GM21737 (cell line): Measurements from ENCODE around the gene RAD23A.
A peak's percentile ranks its signal among the peaks of the same experiment; 100 is the strongest.
"Not testable (repeated sequence)": the region's sequence is repeated elsewhere in the genome, so short reads cannot be mapped to it uniquely, and the experiment has no call there.

Experiments used
- ATAC-seq: cut with Tn5 transposase; IDR thresholded peaks from one replicate; pipeline ENCODE4 v1.9.1; 2021; ENCODE audit warnings: mild to moderate bottlenecking, moderate library complexity; ENCODE audit not compliant: unreplicated experiment

Gene RAD23A

DNA sequence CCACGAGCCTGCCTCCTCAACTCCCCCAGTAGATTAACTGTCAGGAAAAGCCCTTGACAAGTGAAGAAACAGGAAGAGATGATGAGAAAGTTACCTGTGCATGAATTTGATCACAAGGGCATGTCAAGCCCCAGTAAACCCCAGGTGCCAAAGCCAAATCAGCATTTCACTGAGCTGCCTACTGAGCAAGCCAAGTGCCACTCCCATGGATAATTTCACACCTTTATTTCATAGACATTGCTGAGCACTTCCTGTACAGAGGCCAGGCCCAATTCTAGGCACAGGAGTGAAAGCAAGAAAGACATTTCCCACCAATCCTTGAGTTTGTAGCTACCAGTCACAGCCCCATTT is 8.9 kb downstream of the RAD23A start:
- ATAC-seq = no peak

DNA sequence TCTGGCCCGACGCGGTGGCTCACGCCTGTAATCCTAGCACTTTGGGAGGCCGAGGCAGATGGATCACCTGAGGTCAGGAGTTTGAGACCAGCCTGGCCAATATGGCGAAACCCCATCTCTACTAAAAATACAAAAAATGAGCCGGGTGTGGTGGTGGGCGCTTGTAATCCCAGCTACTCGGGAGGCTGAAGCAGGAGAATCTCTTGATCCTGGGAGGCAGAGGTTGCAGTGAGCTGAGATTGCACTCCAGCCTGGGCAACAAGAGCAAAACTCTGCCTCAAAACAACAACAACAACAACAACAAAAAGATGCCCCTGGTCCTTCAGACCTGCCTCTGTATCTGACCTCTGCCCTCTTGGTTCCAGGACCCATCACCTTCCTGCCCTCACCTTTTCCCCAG is 9.9 kb downstream of the RAD23A start:
- not testable (repeated sequence) for ATAC-seq

DNA sequence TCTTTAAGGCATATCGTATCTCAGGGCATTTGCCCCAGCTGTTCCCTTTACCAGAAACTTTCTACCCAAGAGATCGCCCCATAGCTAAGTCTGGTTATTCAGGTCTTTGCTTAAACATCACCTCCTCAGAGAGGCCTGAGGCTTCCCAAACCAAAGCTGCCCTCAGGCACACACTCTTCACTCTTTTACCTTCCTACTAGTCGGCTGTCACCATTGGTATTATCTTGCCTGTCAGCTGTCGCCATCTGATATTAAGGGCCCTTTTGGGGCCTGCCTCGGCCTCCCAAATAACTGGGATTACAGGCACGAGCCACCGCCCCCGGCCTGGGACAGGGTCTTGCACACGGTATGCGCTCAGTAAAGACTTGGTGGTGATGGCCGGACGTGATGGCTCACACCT is 10.3 kb downstream of the RAD23A start:
- ATAC-seq = no peak

DNA sequence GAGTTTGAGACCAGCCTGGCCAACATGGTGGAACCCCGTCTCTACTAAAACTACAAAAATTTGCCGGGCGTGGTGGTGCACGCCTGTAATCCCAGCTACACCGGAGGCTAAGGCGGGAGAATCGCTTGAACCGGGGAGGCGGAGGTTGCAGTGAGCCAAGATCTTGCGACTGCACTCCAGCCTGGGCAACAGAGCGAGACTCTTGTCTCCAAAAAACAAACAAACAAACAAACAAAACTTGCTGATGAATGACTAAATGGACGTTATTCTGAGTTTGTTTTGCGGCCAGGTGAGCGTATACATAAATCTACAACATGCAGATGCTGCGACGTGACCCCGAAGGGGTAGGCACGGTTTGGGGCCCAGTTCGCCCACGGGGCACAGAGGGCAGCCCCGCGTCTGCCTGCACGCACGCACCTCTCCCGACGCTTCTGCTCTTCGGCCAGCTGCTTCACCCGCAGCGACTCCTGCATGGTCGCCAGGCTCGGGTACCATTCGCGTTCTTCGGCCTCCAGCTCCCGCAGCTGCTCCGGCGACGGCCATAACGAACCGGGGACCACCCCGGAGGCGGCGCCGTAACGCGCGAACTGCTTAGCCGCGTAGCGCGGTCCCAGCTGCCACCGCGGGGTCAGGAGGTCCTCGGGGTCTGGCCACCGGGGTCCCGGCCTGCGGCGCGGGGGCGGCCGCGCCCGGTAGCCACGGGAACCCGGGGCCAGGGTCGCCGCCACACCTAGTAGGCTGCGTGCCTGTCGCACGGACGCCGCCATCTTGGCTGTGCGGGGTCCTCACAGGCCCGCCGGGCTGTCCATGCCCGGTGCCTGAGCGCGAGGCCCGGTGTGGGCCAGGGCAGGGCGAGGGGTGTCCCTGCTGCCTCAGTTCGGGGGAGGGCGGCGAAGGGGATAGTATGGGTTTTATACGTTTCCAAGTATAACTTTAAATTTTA is 11.1 kb downstream of the RAD23A start, which contains the start of gene GADD45GIP1:
GADD45GIP1 (minus strand) TSS at position 778 of the 943 bp plus-strand sequence; CDS start at position 767, 11 bp downstream.
- ATAC-seq = peak; percentile 60

DNA sequence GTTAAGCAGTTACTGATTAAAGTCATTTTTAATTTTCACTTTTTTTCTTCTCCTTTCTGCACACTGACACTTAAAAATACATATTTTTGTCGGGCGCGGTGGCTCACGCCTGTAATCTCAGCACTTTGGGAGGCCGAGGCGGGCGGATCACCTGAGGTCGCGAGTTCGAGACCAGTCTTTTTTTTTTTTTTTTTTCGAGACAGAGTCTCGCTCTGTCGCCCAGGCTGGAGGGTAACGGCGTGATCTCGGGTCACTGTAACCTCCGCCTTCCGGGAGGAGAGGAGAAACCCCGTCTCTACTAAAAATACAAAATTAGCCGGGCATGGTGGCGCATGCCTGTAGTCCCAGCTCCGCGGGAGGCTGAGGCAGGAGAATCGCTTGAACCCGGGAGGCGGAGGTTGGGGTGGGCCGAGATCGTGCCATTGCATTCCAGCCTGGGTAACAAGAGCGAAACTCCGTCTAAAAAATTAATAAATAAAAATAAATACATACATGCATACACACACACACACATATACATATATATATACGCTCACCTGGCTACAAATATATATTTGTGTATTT is 11.8 kb downstream of the RAD23A start:
- peak; percentile 4 for ATAC-seq

DNA sequence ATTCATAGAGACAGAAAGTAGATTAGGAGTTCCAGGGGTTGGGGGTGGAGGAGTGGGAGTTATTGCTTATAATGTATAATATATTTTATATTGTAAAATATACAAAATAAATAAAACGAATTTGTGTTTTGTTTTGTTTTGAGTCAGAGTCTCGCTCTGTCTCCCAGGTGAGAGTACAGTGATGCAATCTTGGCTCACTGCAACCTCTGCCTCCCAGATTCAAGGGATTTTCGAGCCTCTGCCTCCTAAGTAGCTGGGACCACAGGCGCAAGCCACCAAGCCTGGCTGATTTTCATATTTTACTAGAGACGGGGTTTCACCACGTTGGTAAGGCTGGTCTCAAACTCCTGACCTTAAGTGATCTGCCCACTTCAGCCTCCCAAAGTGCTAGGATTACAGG is 13.8 kb downstream of the RAD23A start:
- no peak for ATAC-seq

DNA sequence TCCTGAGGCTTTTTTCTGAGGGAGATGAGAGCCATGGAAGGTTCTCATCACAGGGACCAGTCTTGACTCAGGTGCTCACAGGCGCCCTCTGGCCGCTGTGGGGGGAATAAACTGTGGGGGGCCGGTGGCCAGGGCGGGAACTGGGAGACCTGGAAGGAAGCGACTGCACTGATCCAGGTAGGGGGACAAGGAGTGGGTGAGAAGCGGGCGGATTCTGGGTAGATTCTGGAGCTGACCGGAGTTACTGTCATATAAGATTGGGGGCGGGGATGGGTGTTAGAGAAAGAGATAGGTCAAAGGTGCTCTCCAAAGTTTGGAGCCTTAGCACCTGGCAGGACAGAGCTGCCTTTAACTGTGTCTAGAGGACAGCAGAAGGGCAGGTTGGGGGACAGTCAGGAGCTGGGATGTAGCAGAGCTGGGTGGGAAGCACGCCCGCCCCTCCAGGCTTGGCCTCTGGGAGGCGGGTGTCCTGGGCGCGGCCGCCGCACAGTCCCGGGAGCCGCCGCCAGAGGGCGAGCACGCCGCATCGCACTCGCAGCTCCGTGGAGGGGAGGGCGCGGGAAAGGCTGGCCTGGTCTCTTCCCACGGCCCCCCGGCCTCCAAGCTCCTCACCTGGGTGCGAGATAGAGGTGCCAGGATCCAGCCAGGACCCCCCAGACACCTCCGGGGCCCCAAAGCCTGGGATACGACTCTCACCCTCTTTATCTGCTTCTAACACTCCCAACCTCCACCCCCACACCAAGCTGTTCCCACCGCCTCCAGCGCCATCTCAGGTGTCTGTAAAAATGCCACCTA is 19.6 kb downstream of the RAD23A start:
- no peak for ATAC-seq

DNA sequence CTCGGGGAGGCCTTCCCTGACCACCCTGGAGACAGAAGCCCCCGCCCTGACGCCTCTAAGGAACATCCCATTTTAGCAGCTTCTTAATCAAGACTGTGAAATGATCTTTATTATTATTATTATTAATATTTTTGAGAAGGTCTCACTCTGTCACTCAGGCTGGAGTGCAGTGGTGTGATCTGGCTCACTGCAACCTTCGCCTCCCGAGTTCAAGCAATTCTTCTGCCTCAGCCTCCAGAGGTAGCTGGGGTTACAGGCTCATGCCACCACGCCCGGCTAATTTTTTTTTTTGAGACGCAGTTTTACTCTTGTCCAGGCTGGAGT is 20.1 kb downstream of the RAD23A start:
- no peak for ATAC-seq

DNA sequence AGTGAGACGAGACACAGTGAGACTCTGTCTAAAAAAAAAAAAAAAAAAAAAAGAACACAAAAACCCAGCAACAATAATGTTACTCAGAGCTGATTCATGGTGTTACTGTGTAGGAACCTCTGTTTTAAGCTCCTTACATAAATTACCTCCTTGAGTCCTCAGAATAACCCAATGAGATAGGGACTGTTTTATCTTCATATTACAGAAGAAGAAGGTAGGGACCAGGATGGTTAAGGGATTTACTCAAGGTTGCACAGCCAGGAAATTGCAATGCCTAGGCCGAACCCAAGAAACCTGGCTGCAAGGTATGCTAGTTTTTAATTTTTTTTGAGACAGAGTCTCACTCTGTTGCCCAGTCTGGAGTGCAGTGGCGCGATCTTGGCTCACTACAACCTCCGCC is 22.2 kb downstream of the RAD23A start:
- ATAC-seq = no peak

DNA sequence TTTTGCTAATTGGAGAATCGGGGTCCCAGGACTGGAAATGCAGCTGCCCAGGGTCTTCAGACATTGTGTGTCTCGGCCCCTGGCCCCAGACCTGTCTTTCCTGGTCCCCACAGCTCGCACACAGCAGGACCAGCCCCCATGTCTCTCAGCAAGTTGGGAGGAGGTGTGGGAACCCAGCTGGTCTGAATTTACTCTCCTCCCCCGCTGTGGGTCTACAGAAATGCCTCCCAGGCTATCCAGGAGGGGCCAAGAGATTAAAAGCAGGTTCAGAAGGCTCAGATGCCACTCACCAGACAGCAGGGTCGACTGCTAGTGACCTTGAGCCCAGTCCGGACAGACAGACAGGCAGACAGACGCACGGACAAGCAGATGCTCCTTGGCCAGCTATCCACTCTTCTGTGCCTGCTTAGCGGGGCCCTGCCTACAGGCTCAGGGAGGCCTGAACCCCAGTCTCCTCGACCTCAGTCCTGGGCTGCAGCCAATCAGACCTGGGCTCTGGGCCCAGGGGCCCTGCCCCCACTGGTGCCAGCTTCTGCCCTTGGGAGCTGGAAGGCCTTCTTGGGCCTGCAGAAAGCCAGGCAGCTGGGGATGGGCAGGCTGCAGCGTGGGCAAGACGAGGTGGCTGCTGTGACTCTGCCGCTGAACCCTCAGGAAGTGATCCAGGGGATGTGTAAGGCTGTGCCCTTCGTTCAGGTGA is 23.8 kb downstream of the RAD23A start, which contains the start of gene DAND5:
DAND5 (plus strand) TSS at position 285 of the 697 bp plus-strand sequence; CDS start at position 370, 85 bp downstream.
- ATAC-seq = no peak

DNA sequence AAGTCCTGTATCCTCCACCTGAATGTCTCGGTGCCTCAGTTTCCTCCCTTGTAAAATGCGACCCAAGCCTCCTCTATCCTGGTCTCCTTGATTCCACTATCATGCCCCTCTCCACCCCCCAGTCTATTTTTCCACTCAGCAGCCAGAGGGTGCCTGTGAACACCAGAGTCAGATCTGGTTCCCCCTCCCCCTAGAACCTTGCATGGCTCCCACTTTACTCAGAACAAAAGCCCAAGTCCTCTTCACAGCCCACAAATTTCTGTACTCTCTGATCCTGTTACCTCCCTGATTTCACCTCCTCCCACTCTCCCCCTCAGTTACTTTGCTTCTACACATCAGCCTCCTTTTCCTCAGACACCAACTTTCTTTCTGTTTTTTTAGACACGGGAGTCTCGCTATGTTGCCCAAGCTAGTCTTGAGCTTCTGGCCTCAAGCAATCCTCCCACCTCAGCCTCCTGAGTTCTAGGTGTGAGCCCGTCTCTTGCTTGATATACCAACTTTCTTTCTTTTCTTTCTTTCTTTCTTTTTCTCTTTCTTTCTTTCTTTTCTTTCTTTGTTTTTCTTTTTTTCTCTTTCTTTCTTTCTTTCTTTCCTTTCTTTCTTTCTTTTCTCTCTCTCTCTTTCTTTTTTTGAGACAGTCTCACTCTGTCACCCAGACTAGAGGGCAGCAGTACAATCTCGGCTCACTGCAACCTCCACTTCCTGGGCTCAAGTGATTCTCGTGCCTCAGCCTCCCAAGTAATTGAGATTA is 24.6 kb downstream of the RAD23A start:
- ATAC-seq = no peak

DNA sequence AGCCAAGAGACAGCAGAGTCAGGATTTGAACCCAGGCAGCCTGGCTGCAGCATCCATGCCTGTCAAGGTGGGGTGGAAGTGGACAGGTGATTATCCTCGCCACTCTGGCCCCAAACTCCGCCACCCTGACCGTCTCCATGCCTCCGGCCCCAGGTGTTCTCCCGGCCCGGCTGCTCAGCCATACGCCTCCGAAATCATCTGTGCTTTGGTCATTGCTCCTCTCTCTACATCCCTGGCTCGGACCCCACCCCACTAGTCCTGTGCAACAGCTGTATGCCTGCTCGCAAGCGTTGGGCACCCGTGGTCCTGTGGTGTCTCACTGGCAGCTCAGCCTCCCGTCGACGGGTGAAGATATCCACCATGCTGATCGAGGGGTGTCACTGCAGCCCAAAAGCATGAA is 27.6 kb downstream of the RAD23A start:
- ATAC-seq = no peak

DNA sequence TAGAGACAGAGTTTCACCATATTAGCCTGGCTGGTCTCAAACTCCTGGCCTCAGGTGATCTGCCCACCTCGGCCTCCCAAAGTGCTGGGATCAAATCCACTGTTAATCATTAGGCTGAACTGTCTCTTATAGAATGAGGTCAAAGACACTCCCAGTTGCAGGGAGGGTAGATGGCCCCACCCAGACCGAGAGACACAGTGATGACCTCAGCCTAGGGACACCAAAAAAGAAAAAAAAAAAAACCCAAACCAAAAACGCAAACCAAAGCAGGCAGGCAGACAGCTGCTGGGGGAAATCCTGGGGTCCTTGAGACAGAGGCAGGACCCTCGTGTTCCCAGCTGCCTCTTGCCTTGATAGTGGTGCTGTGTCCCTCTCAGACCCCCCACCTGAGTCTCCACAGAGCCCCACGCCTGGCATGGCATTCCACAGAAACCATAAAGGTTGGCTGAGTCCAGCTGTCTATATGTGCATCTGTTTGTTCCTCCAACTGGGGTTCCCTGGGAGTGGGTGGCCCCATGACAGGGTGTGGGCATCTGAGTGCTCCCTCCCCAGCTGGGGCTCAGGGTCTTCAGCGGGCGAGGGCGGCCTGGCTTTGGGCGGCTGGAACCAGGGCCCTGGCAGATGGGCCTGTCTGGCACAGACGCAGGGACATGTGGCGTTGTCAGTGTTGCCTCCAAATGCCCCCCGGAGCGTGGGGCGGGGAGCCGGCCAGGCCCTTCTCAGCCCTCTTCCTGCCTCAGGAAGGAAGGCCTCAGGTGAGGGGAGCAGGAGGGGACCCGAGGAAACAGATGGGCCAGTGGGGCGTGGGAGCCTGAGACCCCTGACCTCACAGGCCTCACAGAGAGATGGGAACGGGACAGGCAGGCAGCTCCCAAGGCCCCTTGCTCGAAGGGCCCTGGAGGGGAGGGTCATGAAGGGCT is 28.9 kb downstream of the RAD23A start:
- no peak for ATAC-seq

DNA sequence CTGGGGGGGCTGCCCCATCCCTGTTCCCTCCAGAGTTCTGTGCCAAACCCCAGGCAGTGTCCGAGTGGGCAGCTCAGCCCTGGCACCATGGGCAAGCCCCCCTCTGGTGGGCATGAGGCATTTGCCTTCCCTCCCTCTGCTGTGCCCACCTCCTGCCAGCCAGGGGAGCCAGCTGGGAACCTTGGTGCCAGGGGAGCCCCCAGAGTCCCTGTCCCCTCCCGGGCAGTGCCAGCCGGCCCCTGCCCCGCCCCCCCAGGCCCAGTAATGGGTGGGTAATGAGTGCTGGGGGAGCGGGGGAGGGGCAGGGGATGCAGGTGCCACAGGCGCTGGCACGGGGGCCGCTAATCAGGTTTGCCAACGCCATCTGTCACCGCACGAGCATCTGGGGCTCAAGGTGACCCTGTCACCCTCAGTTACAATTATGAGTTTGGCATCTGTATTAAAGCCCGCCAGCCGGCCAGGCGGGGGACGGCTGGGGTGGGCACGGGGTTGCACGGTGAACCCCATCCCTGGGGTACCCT is 29.6 kb downstream of the RAD23A start:
- ATAC-seq = no peak

DNA sequence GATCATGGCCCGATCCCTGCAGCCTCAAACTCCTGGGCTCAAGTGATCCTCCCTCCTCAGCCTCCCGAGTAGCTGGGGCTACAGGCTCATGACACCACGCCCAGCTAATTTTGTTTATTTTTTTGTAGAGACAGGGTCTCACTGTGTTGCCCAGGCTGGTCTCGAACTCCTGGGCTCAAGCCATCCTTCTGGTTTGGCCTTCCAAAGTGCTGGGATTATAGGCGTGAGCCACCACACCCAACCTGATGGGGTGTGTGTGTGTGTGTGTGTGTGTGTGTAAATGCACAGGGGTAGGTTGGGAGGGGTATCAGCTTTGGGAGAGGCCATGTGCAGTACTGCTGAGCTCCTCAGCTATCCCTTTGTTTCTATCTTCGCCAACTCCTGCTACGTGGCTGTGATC is 30.4 kb downstream of the RAD23A start:
- ATAC-seq = not testable (repeated sequence)

DNA sequence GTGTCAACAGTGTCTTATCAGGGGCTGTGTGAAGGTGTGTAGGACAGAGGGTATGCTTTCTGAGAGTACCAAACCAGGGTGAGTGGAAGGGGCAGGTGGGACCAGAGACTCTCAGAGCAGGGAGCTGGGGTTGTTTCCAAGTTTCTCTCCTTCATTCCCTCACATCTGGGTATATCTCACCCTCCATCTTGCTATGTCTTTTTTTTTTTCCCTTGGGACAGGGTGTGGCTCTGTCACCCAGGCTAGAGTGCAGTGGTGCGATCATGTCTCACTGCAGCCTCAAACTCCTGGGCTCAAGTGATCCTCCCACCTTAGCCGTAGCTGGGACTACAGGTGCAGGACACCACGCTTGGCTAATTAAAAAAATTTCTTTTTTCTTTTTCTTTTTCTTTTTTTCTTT is 34.3 kb downstream of the RAD23A start:
- no peak for ATAC-seq

DNA sequence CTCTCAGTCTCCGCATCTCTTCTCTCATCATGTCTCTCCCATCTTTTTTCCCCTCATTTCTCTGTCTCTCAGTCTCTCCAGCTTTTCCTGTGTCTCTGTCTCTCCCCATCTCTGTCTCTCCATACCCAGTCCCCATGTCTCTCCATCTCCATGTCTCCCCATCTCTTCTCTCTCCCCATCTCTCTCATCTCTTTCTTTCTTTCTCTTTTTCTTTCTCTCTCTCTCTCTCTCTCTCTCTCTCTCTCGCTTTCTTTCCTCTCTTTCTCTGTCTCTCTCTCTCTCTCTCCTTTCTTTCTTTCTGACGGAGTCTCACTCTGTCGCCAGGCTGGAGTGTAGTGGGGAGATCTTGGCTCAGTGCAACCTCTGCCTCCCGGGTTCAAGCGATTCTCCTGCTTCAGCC is 37.0 kb downstream of the RAD23A start:
- ATAC-seq = no peak

DNA sequence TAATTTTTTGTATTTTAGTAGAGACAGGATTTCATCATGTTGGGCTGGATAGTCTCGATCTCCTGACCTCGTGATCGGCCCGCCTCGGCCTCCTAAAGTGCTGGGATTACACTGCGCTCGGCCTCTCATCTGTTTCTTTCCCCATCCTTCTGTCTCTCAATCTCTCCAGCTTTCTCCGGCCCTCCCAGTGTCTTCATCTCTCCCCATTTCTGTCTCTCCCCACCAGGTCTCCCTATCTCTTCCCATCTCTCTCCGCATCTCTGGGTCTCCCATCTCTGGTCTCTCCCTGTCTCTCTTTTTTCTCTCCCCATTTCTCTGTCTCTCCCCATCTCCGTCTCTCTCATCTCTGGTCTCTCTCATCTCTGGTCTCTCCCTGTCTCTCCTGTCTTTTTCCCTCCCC is 37.4 kb downstream of the RAD23A start:
- ATAC-seq = no peak

DNA sequence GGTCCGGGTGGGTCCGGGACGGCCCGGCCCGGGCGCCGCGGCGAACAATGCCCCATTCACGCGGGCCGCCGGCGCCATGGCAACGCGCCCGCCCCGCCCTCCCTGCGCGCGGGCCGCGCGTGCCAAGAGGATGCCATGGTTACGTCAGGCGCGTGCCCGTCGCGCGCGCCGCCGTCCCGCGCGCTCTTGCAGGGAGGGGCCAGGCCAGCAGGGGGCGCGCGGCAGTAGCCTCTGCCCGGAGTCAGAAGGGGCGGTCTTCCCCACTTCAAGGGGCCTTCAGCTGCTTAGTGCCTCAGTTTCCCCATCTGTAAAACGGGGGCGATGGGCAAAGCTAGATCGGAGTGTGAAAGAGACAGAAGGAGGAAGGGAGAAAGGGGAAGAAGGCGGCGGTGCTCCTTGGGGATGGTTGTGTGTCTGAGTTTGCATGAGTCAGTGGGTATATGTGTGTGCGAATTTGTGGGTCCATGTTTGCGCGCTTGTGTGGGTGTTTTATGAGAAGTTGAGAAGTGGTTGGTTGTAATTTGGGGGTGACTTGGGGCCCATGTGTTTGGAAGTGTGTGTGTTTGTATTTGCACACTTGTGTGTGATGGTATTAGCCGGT is 38.0 kb downstream of the RAD23A start:
- peak; percentile 53 for ATAC-seq
